Thyroid gland (tissue), 4 donors: ENCODE results near the gene CTNNA2. TPM values are rescaled to one million over a fixed set of nuclear protein-coding genes. Genes with fewer than 3 reads are reported as not detected.

ENCODE experiments used
- DNase-seq, 2 donors: peaks; one replicate each; pipeline ENCODE4 v3.0.0-alpha.2; 2019
- H3K27ac ChIP-seq, 3 donors: fragments of 200-600 bp; sonication (generic); 1 replicate in 2 of 3; 2 replicates in 1 of 3; pipeline ENCODE4 v1.5.1; 2016 to 2019; ENCODE audit warnings: mild to moderate bottlenecking in 1 of 3, moderate library complexity in 1 of 3
- H3K27me3 ChIP-seq: fragments of 200-600 bp; sonication (generic); one replicate; pipeline ENCODE4 v1.5.1; 2019
- H3K36me3 ChIP-seq, 2 donors: fragments of 200-600 bp; sonication (generic); one replicate each; pipeline ENCODE4 v1.5.1; 2016 to 2019
- H3K4me1 ChIP-seq, 2 donors: fragments of 200-600 bp; sonication (generic); one replicate each; pipeline ENCODE4 v1.5.1; 2017 to 2019
- H3K4me3 ChIP-seq, 3 donors: fragments of 200-600 bp; sonication (generic); replicated peaks in 1 of 3; 1 replicate in 2 of 3; 2 replicates in 1 of 3; pipeline ENCODE4 v1.5.1; 2016; ENCODE audit warnings: mild to moderate bottlenecking in 1 of 3
- H3K9me3 ChIP-seq: fragments of 200-600 bp; sonication (generic); one replicate; pipeline ENCODE4 v1.5.1; 2017
- CTCF ChIP-seq, 6 experiments: fragments of 200-600 bp in 3 of 6; fragments of 450-650 bp in 3 of 6; sonication (generic) in 3 of 6; IDR thresholded peaks; one replicate each; pipeline ENCODE4 v1.5.1; 2016 to 2019; ENCODE audit warnings: antibody characterized with exemption in 6 of 6, mild to moderate bottlenecking in 2 of 6, inconsistent platforms in 1 of 6, moderate library complexity in 1 of 6
- POLR2A ChIP-seq, 2 donors: fragments of 450-650 bp; IDR thresholded peaks; one replicate each; pipeline ENCODE4 v1.6.1; 2017; ENCODE audit warnings: antibody characterized with exemption in 2 of 2, mild to moderate bottlenecking in 2 of 2, moderate library complexity in 1 of 2
- WGBS, 2 donors: methylation state at CpG; one replicate each; pipeline ENCODE4 v1.1.5; 2017; 5-methylcytosine and 5-hydroxymethylcytosine counted together
- intact Hi-C: fragments of 100-400 bp; cut with DNase I; formaldehyde crosslinking; loops from one replicate; pipeline ENCODE4 v1.15.1; 2023
- total RNA-seq, 4 donors: library from RNA; depleted of rRNA; stranded (reverse); fragments of >200 nt; gene quantifications; one replicate each; pipeline ENCODE4 v1.2.3, GENCODE V29; 2016

The CTNNA2 gene
- total RNA-seq, 4 donors from 2014 or later: 0.13 to 0.44 (median 0.22) TPM; not detected in 1

GRCh38 chr2:80299661-80300060 lies 786.8 kb downstream of the CTNNA2 start:
- H3K27ac ChIP-seq: no peak overlapping the region
- 80 to 87% methylated on average over 5 of the region's 5 CpGs for WGBS, 2 donors

GRCh38 chr2:80300346-80300745 lies 787.5 kb downstream of the CTNNA2 start:
- intact Hi-C loops: no loop called here
- H3K4me1 ChIP-seq: peaks cover 8 to 21% of the 10 kb centered on the region in 2 donors
- no peaks in the 10 kb centered on the region for H3K9me3 ChIP-seq
- DNase-seq: no peak
- TF ChIP-seq CTCF (IDR thresholded peaks at IDR 0.05) (no peak), POLR2A (IDR thresholded peaks at IDR 0.05) (no peak)
- H3K27me3 ChIP-seq: no peaks in the 10 kb centered on the region
- H3K4me3 ChIP-seq: no peak overlapping the region
- 84 to 90% methylated on average over 1 of the region's 1 CpG for WGBS, 2 donors
- H3K27ac ChIP-seq: no peak overlapping the region
- no peaks in the 10 kb centered on the region for H3K36me3 ChIP-seq

More at GRCh38 chr2:80299661-80300060, 786.8 kb downstream of the CTNNA2 start:
- TF ChIP-seq CTCF (IDR thresholded peaks at IDR 0.05): no peak
- TF ChIP-seq POLR2A (IDR thresholded peaks at IDR 0.05): no peak
- intact Hi-C loops: no loop called here
- Histone ChIP-seq H3K9me3 (no peaks in the 10 kb centered on the region), H3K4me1 (peaks cover 8 to 25% of the 10 kb centered on the region in 2 donors), H3K4me3 (no peak overlapping the region), H3K36me3 (no peaks in the 10 kb centered on the region), H3K27me3 (no peaks in the 10 kb centered on the region)
- no peak for DNase-seq

- H3K4me3 ChIP-seq: no peak overlapping the region
- H3K4me1 ChIP-seq: peaks cover 8 to 21% of the 10 kb centered on the region in 2 donors
- TF ChIP-seq CTCF (IDR thresholded peaks at IDR 0.05) (no peak), POLR2A (IDR thresholded peaks at IDR 0.05) (no peak)
- 64 to 65% methylated on average over 1 of the region's 1 CpG for WGBS, 2 donors
- H3K36me3 ChIP-seq: no peaks in the 10 kb centered on the region
- H3K27me3 ChIP-seq: no peaks in the 10 kb centered on the region
- intact Hi-C loops: no loop called here
- H3K27ac ChIP-seq: no peak overlapping the region
- DNase-seq: no peak
- H3K9me3 ChIP-seq: no peaks in the 10 kb centered on the region
These were observed 788.1 kb downstream of the CTNNA2 start for GRCh38 chr2:80300954-80301353.

GRCh38 chr2:80302001-80302313 lies 789.1 kb downstream of the CTNNA2 start:
- intact Hi-C loops: no loop called here
- Histone ChIP-seq H3K4me1 (peaks cover 8 to 21% of the 10 kb centered on the region in 2 donors), H3K4me3 (peak overlapping the region in 1 of 3 donors; percentile 20), H3K27ac (no peak overlapping the region), H3K27me3 (no peaks in the 10 kb centered on the region), H3K36me3 (no peaks in the 10 kb centered on the region), H3K9me3 (no peaks in the 10 kb centered on the region)
- 46 to 53% methylated on average over 11 to 12 of the region's 12 CpGs for WGBS, 2 donors
- DNase-seq: no peak
- TF ChIP-seq POLR2A (IDR thresholded peaks at IDR 0.05) (no peak), CTCF (IDR thresholded peaks at IDR 0.05) (no peak)

GRCh38 chr2:80302314-80303005 lies 789.6 kb downstream of the CTNNA2 start:
- no peaks in the 10 kb centered on the region for H3K27me3 ChIP-seq
- TF ChIP-seq CTCF (IDR thresholded peaks at IDR 0.05) (no peak), POLR2A (IDR thresholded peaks at IDR 0.05) (no peak)
- 11% methylated on average over 14 to 17 of the region's 50 CpGs for whole genome bisulfite sequencing, 2 donors
- peaks cover 8 to 21% of the 10 kb centered on the region in 2 donors for H3K4me1 ChIP-seq
- H3K36me3 ChIP-seq: no peaks in the 10 kb centered on the region
- H3K27ac ChIP-seq: no peak overlapping the region
- peak overlapping the region in 1 of 3 donors; percentile 20 for H3K4me3 ChIP-seq
- H3K9me3 ChIP-seq: no peaks in the 10 kb centered on the region
- intact Hi-C loops: no loop called here
- no peak for DNase-seq
